GM18867 (cell line): Measurements from ENCODE around the gene ASPHD2.

Experiments
- ATAC-seq: cut with Tn5 transposase; IDR thresholded peaks from one replicate; pipeline ENCODE4 v1.9.1; 2021; ENCODE audit warnings: mild to moderate bottlenecking, moderate library complexity; ENCODE audit not compliant: unreplicated experiment

The ASPHD2 gene

GRCh38 chr22:26445577-26446275 is 16.7 kb downstream of the ASPHD2 start:
- no peak for ATAC-seq

- no peak for ATAC-seq
Measured at GRCh38 chr22:26446808-26447515, 17.9 kb downstream of the ASPHD2 start.

GRCh38 chr22:26447584-26448329 is 18.7 kb downstream of the ASPHD2 start:
- ATAC-seq = no peak

- no peak for ATAC-seq
Measured at GRCh38 chr22:26448334-26448733, 19.3 kb downstream of the ASPHD2 start.

- ATAC-seq = no peak
Measured at GRCh38 chr22:26448941-26449340, 19.9 kb downstream of the ASPHD2 start.

GRCh38 chr22:26450453-26451185 is 21.6 kb downstream of the ASPHD2 start:
- no peak for ATAC-seq

- no peak for ATAC-seq
Measured at GRCh38 chr22:26452236-26453016, 23.4 kb downstream of the ASPHD2 start.

- ATAC-seq = no peak
Measured at GRCh38 chr22:26453216-26453615, 24.2 kb downstream of the ASPHD2 start.

GRCh38 chr22:26453812-26454500 is 24.9 kb downstream of the ASPHD2 start:
- ATAC-seq = no peak

GRCh38 chr22:26457661-26458272 is 28.7 kb downstream of the ASPHD2 start:
- no peak for ATAC-seq

- ATAC-seq = no peak
Measured at GRCh38 chr22:26460202-26460601, 31.1 kb downstream of the ASPHD2 start.

- ATAC-seq = no peak
Measured at GRCh38 chr22:26461188-26461810, 32.2 kb downstream of the ASPHD2 start.

- no peak for ATAC-seq
Measured at GRCh38 chr22:26462051-26462450, 33.0 kb downstream of the ASPHD2 start.

GRCh38 chr22:26462641-26463040 is 33.6 kb downstream of the ASPHD2 start:
- no peak for ATAC-seq

GRCh38 chr22:26463101-26463661 is 34.1 kb downstream of the ASPHD2 start:
- no peak for ATAC-seq

GRCh38 chr22:26463688-26464087 is 34.6 kb downstream of the ASPHD2 start:
- no peak for ATAC-seq

- ATAC-seq = no peak
Measured at GRCh38 chr22:26464312-26464711, 35.3 kb downstream of the ASPHD2 start.

- ATAC-seq = no peak
Measured at GRCh38 chr22:26466196-26466595, 37.1 kb downstream of the ASPHD2 start.

GRCh38 chr22:26470807-26471206 is 41.7 kb downstream of the ASPHD2 start:
- no peak for ATAC-seq
